Lower leg skin (tissue), 4 donors: Measurements from ENCODE around the gene PROKR2. TPM values are rescaled to one million over a fixed set of nuclear protein-coding genes. Genes with fewer than 3 reads are reported as not detected.

Experiments used
- DNase-seq, 2 donors: peaks; one replicate each; pipeline ENCODE4 v3.0.0-alpha.2; 2019; ENCODE audit warnings: low spot score in 2 of 2
- H3K4me3 ChIP-seq: fragments of 200-600 bp; sonication (generic); 2 replicates; pipeline ENCODE4 v1.5.1; 2017; ENCODE audit warnings: mild to moderate bottlenecking, low read depth; ENCODE audit not compliant: poor library complexity, severe bottlenecking
- POLR2A ChIP-seq, 2 donors: fragments of 450-650 bp; IDR thresholded peaks; one replicate each; pipeline ENCODE4 v1.6.1; 2016 to 2017; ENCODE audit warnings: antibody characterized with exemption in 2 of 2, mild to moderate bottlenecking in 1 of 2, moderate library complexity in 1 of 2
- WGBS, 2 donors: methylation state at CpG; one replicate each; pipeline ENCODE4 v1.1.5; 2018; 5-methylcytosine and 5-hydroxymethylcytosine counted together
- intact Hi-C: fragments of 100-400 bp; cut with DNase I; formaldehyde crosslinking; loops from one replicate; pipeline ENCODE4 v1.15.0; 2023; ENCODE audit warnings: low total_unique reads
- total RNA-seq, 4 donors: library from RNA; depleted of rRNA; stranded (reverse); fragments of >200 nt; gene quantifications; one replicate each; pipeline ENCODE4 v1.1.0, GENCODE V29; 2016
- TF ChIP-seq, protein P1 (sequence below), 3 donors: fragments of 450-650 bp; IDR thresholded peaks; one replicate each; pipeline ENCODE4 v1.5.1; 2016; ENCODE audit warnings: antibody characterized with exemption in 3 of 3, mild to moderate bottlenecking in 3 of 3, moderate library complexity in 2 of 3

The PROKR2 gene
- total RNA-seq, 4 donors from 2014 or later = not detected

GRCh38 chr20:5342021-5342420 is 25.3 kb upstream of the PROKR2 start:
- WGBS, 2 donors = 35 to 46% methylated on average over 4 of the region's 4 CpGs
- DNase-seq = no peak
- intact Hi-C loops = no loop called here

DNA sequence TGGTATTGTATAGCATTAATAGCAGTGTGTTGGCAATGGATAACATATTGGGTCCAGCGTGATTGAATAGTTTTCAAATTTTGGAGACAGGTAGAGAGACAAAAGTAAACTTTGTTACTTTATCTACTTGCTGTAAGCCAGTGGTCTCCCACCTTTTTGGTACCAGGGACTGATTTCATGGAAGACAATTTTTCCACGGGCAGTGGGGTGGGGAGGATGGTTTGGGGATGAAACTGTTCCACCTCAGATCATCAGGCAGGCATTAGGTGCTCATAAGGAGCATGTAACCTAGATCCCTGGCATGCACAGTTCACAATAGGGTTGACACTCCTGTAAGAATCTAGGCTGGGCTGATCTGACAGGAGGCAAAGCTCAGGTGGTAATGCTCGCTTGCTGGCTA is 14.6 kb upstream of the PROKR2 start:
- intact Hi-C loops = no loop called here
- 86 to 88% methylated on average over 3 of the region's 3 CpGs for WGBS, 2 donors
- H3K4me3 ChIP-seq = no peak overlapping the region
- DNase-seq = no peak
- no peak for TF ChIP-seq POLR2A (IDR thresholded peaks at IDR 0.05)
- TF ChIP-seq, protein P1, sequence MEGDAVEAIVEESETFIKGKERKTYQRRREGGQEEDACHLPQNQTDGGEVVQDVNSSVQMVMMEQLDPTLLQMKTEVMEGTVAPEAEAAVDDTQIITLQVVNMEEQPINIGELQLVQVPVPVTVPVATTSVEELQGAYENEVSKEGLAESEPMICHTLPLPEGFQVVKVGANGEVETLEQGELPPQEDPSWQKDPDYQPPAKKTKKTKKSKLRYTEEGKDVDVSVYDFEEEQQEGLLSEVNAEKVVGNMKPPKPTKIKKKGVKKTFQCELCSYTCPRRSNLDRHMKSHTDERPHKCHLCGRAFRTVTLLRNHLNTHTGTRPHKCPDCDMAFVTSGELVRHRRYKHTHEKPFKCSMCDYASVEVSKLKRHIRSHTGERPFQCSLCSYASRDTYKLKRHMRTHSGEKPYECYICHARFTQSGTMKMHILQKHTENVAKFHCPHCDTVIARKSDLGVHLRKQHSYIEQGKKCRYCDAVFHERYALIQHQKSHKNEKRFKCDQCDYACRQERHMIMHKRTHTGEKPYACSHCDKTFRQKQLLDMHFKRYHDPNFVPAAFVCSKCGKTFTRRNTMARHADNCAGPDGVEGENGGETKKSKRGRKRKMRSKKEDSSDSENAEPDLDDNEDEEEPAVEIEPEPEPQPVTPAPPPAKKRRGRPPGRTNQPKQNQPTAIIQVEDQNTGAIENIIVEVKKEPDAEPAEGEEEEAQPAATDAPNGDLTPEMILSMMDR (IDR thresholded peaks at IDR 0.05) = no peak

More at GRCh38 chr20:5342021-5342420, 25.3 kb upstream of the PROKR2 start:
- TF ChIP-seq, protein P1 (IDR thresholded peaks at IDR 0.05) = no peak
- TF ChIP-seq POLR2A (IDR thresholded peaks at IDR 0.05) = no peak
- no peak overlapping the region for H3K4me3 ChIP-seq

DNA sequence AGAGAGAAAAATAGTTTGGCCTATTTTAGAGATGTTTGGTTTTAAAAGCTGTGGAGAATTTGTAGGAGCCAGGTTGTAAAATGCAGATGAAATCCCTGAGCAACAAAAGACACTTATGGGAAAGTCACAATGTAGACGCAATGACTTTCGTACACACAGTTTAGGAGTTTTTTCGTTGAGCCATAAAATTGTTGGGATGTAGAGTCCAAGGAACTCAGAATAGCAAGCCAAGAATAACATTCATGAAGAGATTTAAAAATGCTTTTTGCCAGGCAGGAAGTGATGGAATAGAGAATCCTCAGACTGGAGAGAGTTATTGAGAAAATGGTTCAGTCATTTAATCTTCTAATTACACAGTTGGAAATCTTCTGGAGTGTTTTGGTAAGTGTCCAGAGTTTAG is 11.5 kb upstream of the PROKR2 start:
- 49 to 67% methylated on average over 3 of the region's 3 CpGs for WGBS, 2 donors
- intact Hi-C loops = no loop called here
- no peak for DNase-seq
- TF ChIP-seq, protein P1 (IDR thresholded peaks at IDR 0.05) = no peak
- no peak for TF ChIP-seq POLR2A (IDR thresholded peaks at IDR 0.05)
- no peak overlapping the region for H3K4me3 ChIP-seq

DNA sequence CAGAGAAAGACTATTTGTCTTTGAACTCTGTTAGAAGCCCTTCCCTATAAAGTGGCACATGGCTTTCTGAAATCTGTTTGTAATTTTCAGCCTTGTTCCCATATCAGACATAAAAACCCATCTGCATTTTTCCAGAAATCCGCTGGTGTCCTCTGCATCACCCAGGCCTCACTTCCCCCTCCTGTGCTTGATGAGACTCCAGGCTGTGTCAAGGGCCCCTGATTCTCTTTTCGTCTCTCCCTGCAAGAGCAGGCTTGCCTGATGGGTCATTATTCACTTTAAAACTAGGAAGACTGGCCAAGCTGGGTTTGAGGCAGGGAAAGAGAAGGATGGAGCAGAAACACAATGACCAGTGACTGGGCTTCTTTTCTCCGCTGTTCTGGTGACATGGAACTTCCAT is 10.6 kb upstream of the PROKR2 start:
- TF ChIP-seq POLR2A (IDR thresholded peaks at IDR 0.05) = no peak
- TF ChIP-seq, protein P1 (IDR thresholded peaks at IDR 0.05) = no peak
- no peak overlapping the region for H3K4me3 ChIP-seq
- 47 to 57% methylated on average over 3 of the region's 3 CpGs for WGBS, 2 donors
- intact Hi-C loops = no loop called here
- no peak for DNase-seq

DNA sequence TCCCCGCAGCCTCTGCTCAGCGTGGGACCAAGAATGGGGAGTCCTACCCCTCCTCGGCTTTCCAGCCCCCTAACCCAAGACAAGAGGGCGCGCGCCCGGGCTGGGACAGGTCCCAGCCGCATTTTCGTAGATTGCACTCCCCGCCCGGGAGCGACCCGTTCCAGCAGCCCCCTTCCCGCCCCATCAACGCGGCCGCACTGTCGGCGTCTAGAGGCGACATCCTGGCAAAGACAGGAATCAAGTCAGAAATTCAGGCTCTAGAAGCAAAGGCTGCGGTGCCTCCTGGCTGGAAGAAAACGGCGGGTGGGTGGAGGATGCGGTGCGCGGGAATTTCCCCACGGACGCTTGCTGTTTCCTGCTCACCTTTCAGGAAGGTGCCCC is 957 bp downstream of the PROKR2 start:
- no peak overlapping the region for H3K4me3 ChIP-seq
- no peak for DNase-seq
- 1 to 2% methylated on average over 24 to 26 of the region's 28 CpGs for WGBS, 2 donors
- TF ChIP-seq POLR2A (IDR thresholded peaks at IDR 0.05) = no peak
- TF ChIP-seq, protein P1 (IDR thresholded peaks at IDR 0.05) = no peak
- intact Hi-C loops = no loop called here

GRCh38 chr20:5313916-5314315 is 2.8 kb downstream of the PROKR2 start:
- no peak overlapping the region for H3K4me3 ChIP-seq
- 94 to 96% methylated on average over 17 of the region's 17 CpGs for WGBS, 2 donors
- intact Hi-C loops = no loop called here
- DNase-seq = no peak
- TF ChIP-seq, protein P1 (IDR thresholded peaks at IDR 0.05) = no peak
- TF ChIP-seq POLR2A (IDR thresholded peaks at IDR 0.05) = no peak
